NCI-H187 (cell line): ENCODE results near the gene EIF6.
"Not testable (repeated sequence)": the region's sequence is repeated elsewhere in the genome, so short reads cannot be mapped to it uniquely, and the experiment has no call there.

Experiments used
- DNase-seq, 2 experiments: peaks; one replicate each; lab custom pipeline; 2025; lab: John Stamatoyannopoulos, UW

EIF6 gene

GRCh38 chr20:35284267-35284991 lies at the start of gene EIF6:
TSS of gene EIF6 (minus strand) at chr20:35284772. CDS start at chr20:35284487, 285 bp downstream.
- DNase-seq = peak; percentile 40 to 74

- no peak for DNase-seq
Observed at GRCh38 chr20:35333606-35334005, 49.0 kb upstream of the EIF6 start.

- DNase-seq = no peak
Observed at GRCh38 chr20:35332540-35333200, 48.1 kb upstream of the EIF6 start.

GRCh38 chr20:35329435-35330139 lies 45.0 kb upstream of the EIF6 start:
- DNase-seq = no peak

- DNase-seq = no peak
Observed at GRCh38 chr20:35328689-35329088, 44.1 kb upstream of the EIF6 start.

GRCh38 chr20:35328095-35328685 lies 43.6 kb upstream of the EIF6 start:
- no peak for DNase-seq

- DNase-seq = no peak
Observed at GRCh38 chr20:35327074-35327976, 42.8 kb upstream of the EIF6 start.

- no peak for DNase-seq
Observed at GRCh38 chr20:35326740-35327073, 42.1 kb upstream of the EIF6 start.

GRCh38 chr20:35326021-35326739 lies 41.6 kb upstream of the EIF6 start:
- no peak for DNase-seq

GRCh38 chr20:35325401-35325800 lies 40.8 kb upstream of the EIF6 start:
- DNase-seq = no peak

GRCh38 chr20:35320396-35321126 lies 36.0 kb upstream of the EIF6 start:
- DNase-seq = no peak

GRCh38 chr20:35319871-35320197 lies 35.3 kb upstream of the EIF6 start:
- no peak for DNase-seq

- no peak for DNase-seq
Observed at GRCh38 chr20:35319192-35319870, 34.8 kb upstream of the EIF6 start.

- no peak for DNase-seq
Observed at GRCh38 chr20:35318502-35319157, 34.1 kb upstream of the EIF6 start.

GRCh38 chr20:35317416-35318210 lies 33.0 kb upstream of the EIF6 start:
- DNase-seq = no peak

GRCh38 chr20:35316086-35316485 lies 31.5 kb upstream of the EIF6 start:
- no peak for DNase-seq

GRCh38 chr20:35315632-35316020 lies 31.1 kb upstream of the EIF6 start:
- DNase-seq = not testable (repeated sequence)

GRCh38 chr20:35314816-35315631 lies 30.5 kb upstream of the EIF6 start:
- DNase-seq = no peak
